Loucy (cell line): ENCODE measurements around the gene FANCI.

Experiments
- H2AFZ ChIP-seq: fragments of 200-600 bp; sonication (generic); 2 replicates; pipeline ENCODE4 v1.6.0; 2016; ENCODE audit warnings: antibody characterized with exemption, mild to moderate bottlenecking, low read length, moderate library complexity
- H3F3A ChIP-seq: fragments of 200-600 bp; 2 replicates; pipeline ENCODE4 v1.6.0; 2016; ENCODE audit warnings: antibody characterized with exemption, low read depth, mild to moderate bottlenecking
- H3K27me3 ChIP-seq: fragments of 200-600 bp; sonication (generic); 2 replicates; pipeline ENCODE4 v1.6.1; 2014; ENCODE audit warnings: low read length, mild to moderate bottlenecking; ENCODE audit not compliant: insufficient read depth, poor library complexity, severe bottlenecking
- H3K36me3 ChIP-seq: fragments of 200-600 bp; sonication (generic); 2 replicates; pipeline ENCODE4 v1.6.1; 2016; ENCODE audit warnings: low read length; ENCODE audit not compliant: insufficient read depth
- H3K4me1 ChIP-seq: fragments of 200-600 bp; sonication (generic); 2 replicates; pipeline ENCODE4 v1.5.1; 2014; ENCODE audit warnings: low read length, mild to moderate bottlenecking; ENCODE audit not compliant: insufficient read depth, poor library complexity, severe bottlenecking
- H3K4me2 ChIP-seq: fragments of 200-600 bp; sonication (generic); 2 replicates; pipeline ENCODE4 v1.6.0; 2014; ENCODE audit warnings: antibody characterized with exemption, low read length, low read depth, mild to moderate bottlenecking; ENCODE audit not compliant: poor library complexity, severe bottlenecking
- H3K4me3 ChIP-seq: fragments of 200-600 bp; sonication (generic); 2 replicates; pipeline ENCODE4 v1.5.1; 2014; ENCODE audit warnings: low read length, mild to moderate bottlenecking, mixed read lengths; ENCODE audit not compliant: poor library complexity, severe bottlenecking
- H3K79me2 ChIP-seq: fragments of 200-600 bp; sonication (generic); 2 replicates; pipeline ENCODE4 v1.6.1; 2014; ENCODE audit warnings: low read length; ENCODE audit not compliant: insufficient read depth
- H3K9ac ChIP-seq: fragments of 200-600 bp; sonication (generic); 2 replicates; pipeline ENCODE4 v1.6.0; 2014; ENCODE audit warnings: mild to moderate bottlenecking, low read depth, low read length, moderate library complexity; ENCODE audit not compliant: poor library complexity, severe bottlenecking
- H3K9me2 ChIP-seq: fragments of 200-600 bp; sonication (generic); replicated peaks from 2 replicates; pipeline ENCODE4 v1.6.1; 2016; ENCODE audit warnings: low read depth, low read length, mixed read lengths
- H3K9me3 ChIP-seq: fragments of 200-600 bp; sonication (generic); 2 replicates; pipeline ENCODE4 v1.6.1; 2014; ENCODE audit warnings: mild to moderate bottlenecking, antibody characterized with exemption, low read length, low read depth; ENCODE audit not compliant: insufficient read depth
- H4K20me1 ChIP-seq: fragments of 200-600 bp; sonication (generic); 2 replicates; pipeline ENCODE4 v1.6.0; 2014; ENCODE audit warnings: antibody characterized with exemption, low read length, mild to moderate bottlenecking; ENCODE audit not compliant: insufficient read depth, poor library complexity, severe bottlenecking
- CTCF ChIP-seq: fragments of 200-600 bp; sonication (generic); conservative IDR thresholded peaks from 2 replicates; pipeline ENCODE4 v1.5.1; 2014; ENCODE audit warnings: mild to moderate bottlenecking, antibody characterized with exemption, low read length
- EZH2phosphoT487 ChIP-seq: fragments of 200-600 bp; IDR thresholded peaks from 2 replicates; pipeline ENCODE4 v1.6.1; 2018; ENCODE audit warnings: antibody characterized with exemption, mild to moderate bottlenecking, moderate library complexity, borderline replicate concordance

Gene FANCI

GRCh38 chr15:89206908-89207331, 36.9 kb upstream of the FANCI start:
- no peaks in the 10 kb centered on the region for H3K9me2 ChIP-seq
- H3K4me3 ChIP-seq = no peak overlapping the region
- TF ChIP-seq EZH2phosphoT487 (no peak), CTCF (peak; percentile 98)
- no peaks in the 10 kb centered on the region for H3K27me3 ChIP-seq
- peaks cover 45% of the 10 kb centered on the region for H3K4me1 ChIP-seq
- H3K9me3 ChIP-seq = no peaks in the 10 kb centered on the region
- H3F3A ChIP-seq = no peaks in the 10 kb centered on the region
- no peak overlapping the region; the same call in 1 of the 2 replicates for H2AFZ ChIP-seq
- no peaks in the 10 kb centered on the region for H3K79me2 ChIP-seq
- H4K20me1 ChIP-seq = no peaks in the 10 kb centered on the region
- peak overlapping the region; percentile 47 for H3K4me2 ChIP-seq
- no peak overlapping the region for H3K9ac ChIP-seq
- H3K36me3 ChIP-seq = no peaks in the 10 kb centered on the region

DNA sequence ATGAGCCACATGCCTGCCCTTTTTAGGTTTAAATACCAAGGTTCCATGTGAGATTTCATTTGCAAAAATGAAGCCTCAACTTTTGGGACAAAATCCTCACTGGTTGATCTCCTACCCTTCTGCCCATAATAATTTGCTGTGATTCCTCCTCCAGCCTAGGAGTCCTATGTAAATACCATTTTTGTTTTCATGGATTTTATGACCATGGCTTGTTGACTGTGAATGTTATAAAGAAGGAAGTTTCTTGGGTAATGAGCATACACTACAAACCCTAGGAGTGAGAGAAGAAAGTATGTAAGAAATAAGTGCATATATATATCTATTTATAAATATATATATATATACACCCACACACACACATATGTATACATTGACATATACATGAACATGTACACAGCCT, 35.5 kb upstream of the FANCI start:
- Histone ChIP-seq H3K4me1 (peaks cover 43% of the 10 kb centered on the region), H3K79me2 (no peaks in the 10 kb centered on the region), H3K4me2 (no peak overlapping the region), H3K9ac (no peak overlapping the region), H3K9me2 (no peaks in the 10 kb centered on the region), H2AFZ (no peak overlapping the region), H3K9me3 (no peaks in the 10 kb centered on the region), H3F3A (no peaks in the 10 kb centered on the region), H3K4me3 (no peak overlapping the region), H3K36me3 (no peaks in the 10 kb centered on the region), H4K20me1 (no peaks in the 10 kb centered on the region), H3K27me3 (no peaks in the 10 kb centered on the region)
- TF ChIP-seq EZH2phosphoT487 (no peak), CTCF (no peak)

DNA sequence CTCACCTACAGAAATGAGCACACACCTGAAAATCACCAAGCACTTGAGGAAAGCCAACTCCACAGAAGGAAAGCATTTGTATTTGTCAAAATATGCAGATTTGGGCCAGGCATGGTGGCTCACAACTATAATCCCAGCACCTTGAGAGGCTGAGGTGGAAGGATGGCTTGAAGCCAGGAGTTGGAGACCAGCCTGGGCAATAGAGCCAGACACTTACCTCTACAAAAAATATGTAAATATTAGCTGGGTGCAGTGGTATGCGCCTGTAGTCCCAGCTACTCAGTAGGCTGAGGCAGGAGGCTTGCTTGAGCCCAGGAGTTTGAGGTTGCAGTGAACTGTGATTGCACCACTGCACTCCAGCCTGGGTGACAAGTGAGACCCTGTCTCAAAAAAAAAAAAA, 34.7 kb upstream of the FANCI start:
- no peaks in the 10 kb centered on the region for H3K9me3 ChIP-seq
- no peaks in the 10 kb centered on the region for H3K36me3 ChIP-seq
- H3K9ac ChIP-seq = no peak overlapping the region
- H4K20me1 ChIP-seq = no peaks in the 10 kb centered on the region
- H2AFZ ChIP-seq = no peak overlapping the region
- H3K4me1 ChIP-seq = peaks cover 35% of the 10 kb centered on the region
- TF ChIP-seq EZH2phosphoT487 = no peak
- TF ChIP-seq CTCF = no peak
- H3K9me2 ChIP-seq = no peaks in the 10 kb centered on the region
- no peaks in the 10 kb centered on the region for H3K27me3 ChIP-seq
- H3K4me3 ChIP-seq = no peak overlapping the region
- H3K4me2 ChIP-seq = no peak overlapping the region
- no peaks in the 10 kb centered on the region for H3K79me2 ChIP-seq
- H3F3A ChIP-seq = no peaks in the 10 kb centered on the region
